OCI-LY1 (cell line): ENCODE data around the gene DGCR8.

Source experiments
- H2AFZ ChIP-seq: fragments of 200-600 bp; sonication (generic), shearing (Covaris generic); 2 replicates; pipeline ENCODE4 v1.6.0; 2014; ENCODE audit warnings: antibody characterized with exemption, mild to moderate bottlenecking, low read length
- H3F3A ChIP-seq: fragments of 200-600 bp; sonication (generic), shearing (Covaris generic); 2 replicates; pipeline ENCODE4 v1.6.0; 2014; ENCODE audit warnings: mild to moderate bottlenecking, antibody characterized with exemption, low read length, moderate library complexity; ENCODE audit not compliant: insufficient read depth
- H3K27ac ChIP-seq: fragments of 200-600 bp; sonication (generic); 2 replicates; pipeline ENCODE4 v1.5.1; 2014; ENCODE audit warnings: low read length, mixed run types, mild to moderate bottlenecking, low read depth; ENCODE audit not compliant: poor library complexity, severe bottlenecking
- H3K27me3 ChIP-seq: fragments of 200-600 bp; sonication (generic); 2 replicates; pipeline ENCODE4 v1.6.0; 2014; ENCODE audit warnings: antibody characterized with exemption, mild to moderate bottlenecking, low read length, moderate library complexity; ENCODE audit not compliant: insufficient read depth
- H3K36me3 ChIP-seq: fragments of 200-600 bp; sonication (generic); 2 replicates; pipeline ENCODE4 v1.6.1; 2014; ENCODE audit warnings: mild to moderate bottlenecking, antibody characterized with exemption, low read length, moderate library complexity, mixed read lengths; ENCODE audit not compliant: insufficient read depth
- H3K4me1 ChIP-seq: fragments of 200-600 bp; sonication (generic); 2 replicates; pipeline ENCODE4 v1.5.1; 2014; ENCODE audit warnings: mild to moderate bottlenecking, low read length, moderate library complexity; ENCODE audit not compliant: insufficient read depth, severe bottlenecking
- H3K4me2 ChIP-seq: fragments of 200-600 bp; sonication (generic), shearing (Covaris generic); 2 replicates; pipeline ENCODE4 v1.6.1; 2014; ENCODE audit warnings: low read length
- H3K4me3 ChIP-seq: fragments of 200-600 bp; sonication (generic); 2 replicates; pipeline ENCODE4 v1.5.1; 2014; ENCODE audit warnings: low read length, low read depth, mild to moderate bottlenecking, mixed read lengths; ENCODE audit not compliant: poor library complexity, severe bottlenecking
- H3K79me2 ChIP-seq: fragments of 200-600 bp; shearing (Covaris generic); 2 replicates; pipeline ENCODE4 v1.6.1; 2016; ENCODE audit warnings: mixed run types, low read length, mixed read lengths; ENCODE audit not compliant: insufficient read depth
- H3K9ac ChIP-seq: fragments of 200-600 bp; sonication (generic), shearing (Covaris generic); 2 replicates; pipeline ENCODE4 v1.6.1; 2014; ENCODE audit warnings: mild to moderate bottlenecking, low read length, mixed read lengths
- H3K9me2 ChIP-seq: fragments of 200-600 bp; sonication (generic), shearing (Covaris generic); 2 replicates; pipeline ENCODE4 v1.6.1; 2014; ENCODE audit warnings: low read depth, mild to moderate bottlenecking, low read length, mixed read lengths
- H3K9me3 ChIP-seq: fragments of 200-600 bp; shearing (Covaris generic); 2 replicates; pipeline ENCODE4 v1.6.1; 2014; ENCODE audit warnings: low read length, mixed read lengths
- H4K20me1 ChIP-seq: fragments of 200-600 bp; sonication (generic), shearing (Covaris generic); 2 replicates; pipeline ENCODE4 v1.6.0; 2016; ENCODE audit warnings: mild to moderate bottlenecking, low read length; ENCODE audit not compliant: insufficient read depth
- CTCF ChIP-seq: fragments of 200-600 bp; sonication (generic), shearing (Covaris generic); IDR thresholded peaks from 2 replicates; pipeline ENCODE4 v1.5.1; 2017; ENCODE audit warnings: mild to moderate bottlenecking, antibody characterized with exemption, low read length, moderate library complexity, mixed read lengths
- EZH2 ChIP-seq: fragments of 200-600 bp; sonication (generic), shearing (Covaris generic); IDR thresholded peaks from 2 replicates; pipeline ENCODE4 v1.8.0; 2017; ENCODE audit warnings: borderline replicate concordance, mixed run types, mild to moderate bottlenecking, antibody characterized with exemption, low read length, moderate library complexity, mixed read lengths

The DGCR8 gene

GRCh38 chr22:20055144-20055543, 24.9 kb upstream of the DGCR8 start:
- H3K4me1 ChIP-seq, result no peaks in the 10 kb centered on the region
- peaks cover 16% of the 10 kb centered on the region; the same call in 1 of the 2 replicates for H3K36me3 ChIP-seq
- no peaks in the 10 kb centered on the region for H3K79me2 ChIP-seq
- H3K27me3 ChIP-seq, result no peaks in the 10 kb centered on the region
- no peak overlapping the region for H2AFZ ChIP-seq
- no peak overlapping the region for H3K4me2 ChIP-seq
- no peak overlapping the region for H3K4me3 ChIP-seq
- H3F3A ChIP-seq, result no peaks in the 10 kb centered on the region
- H3K9me3 ChIP-seq, result no peaks in the 10 kb centered on the region
- TF ChIP-seq EZH2 (no peak), CTCF (no peak)
- H3K9ac ChIP-seq, result no peak overlapping the region
- H3K9me2 ChIP-seq, result no peaks in the 10 kb centered on the region
- no peak overlapping the region for H3K27ac ChIP-seq
- H4K20me1 ChIP-seq, result no peaks in the 10 kb centered on the region

GRCh38 chr22:20055654-20056053, 24.4 kb upstream of the DGCR8 start:
- Histone ChIP-seq H3K36me3 (peaks cover 16% of the 10 kb centered on the region; the same call in 1 of the 2 replicates), H3K9ac (no peak overlapping the region), H3K27me3 (no peaks in the 10 kb centered on the region)

GRCh38 chr22:20056161-20056560, 23.9 kb upstream of the DGCR8 start:
- Histone ChIP-seq H3K27ac (no peak overlapping the region), H3K4me2 (no peak overlapping the region), H3K4me1 (no peaks in the 10 kb centered on the region)

More at GRCh38 chr22:20055654-20056053, 24.4 kb upstream of the DGCR8 start:
- Histone ChIP-seq H3K4me2 (no peak overlapping the region), H3F3A (no peaks in the 10 kb centered on the region), H3K9me2 (no peaks in the 10 kb centered on the region), H3K79me2 (no peaks in the 10 kb centered on the region), H4K20me1 (no peaks in the 10 kb centered on the region), H2AFZ (no peak overlapping the region), H3K4me3 (no peak overlapping the region), H3K27ac (no peak overlapping the region), H3K4me1 (no peaks in the 10 kb centered on the region), H3K9me3 (no peaks in the 10 kb centered on the region)
- TF ChIP-seq EZH2 (no peak), CTCF (no peak)

More at GRCh38 chr22:20056161-20056560, 23.9 kb upstream of the DGCR8 start:
- H4K20me1 ChIP-seq, result no peaks in the 10 kb centered on the region
- no peak overlapping the region for H2AFZ ChIP-seq
- peaks cover 19% of the 10 kb centered on the region; the same call in 1 of the 2 replicates for H3K36me3 ChIP-seq
- H3F3A ChIP-seq, result no peaks in the 10 kb centered on the region
- no peaks in the 10 kb centered on the region for H3K79me2 ChIP-seq
- no peak overlapping the region for H3K9ac ChIP-seq
- no peaks in the 10 kb centered on the region for H3K9me2 ChIP-seq
- no peak for TF ChIP-seq CTCF
- TF ChIP-seq EZH2, result no peak
- H3K9me3 ChIP-seq, result no peaks in the 10 kb centered on the region
- H3K27me3 ChIP-seq, result no peaks in the 10 kb centered on the region
- H3K4me3 ChIP-seq, result no peak overlapping the region
